ENCODE measurements around the gene TRIAP1.
A peak's percentile ranks its signal among the peaks of the same experiment; 100 is the strongest.
"Not testable (repeated sequence)": the region's sequence is repeated elsewhere in the genome, so short reads cannot be mapped to it uniquely, and the experiment has no call there.

The TRIAP1 gene

DNA sequence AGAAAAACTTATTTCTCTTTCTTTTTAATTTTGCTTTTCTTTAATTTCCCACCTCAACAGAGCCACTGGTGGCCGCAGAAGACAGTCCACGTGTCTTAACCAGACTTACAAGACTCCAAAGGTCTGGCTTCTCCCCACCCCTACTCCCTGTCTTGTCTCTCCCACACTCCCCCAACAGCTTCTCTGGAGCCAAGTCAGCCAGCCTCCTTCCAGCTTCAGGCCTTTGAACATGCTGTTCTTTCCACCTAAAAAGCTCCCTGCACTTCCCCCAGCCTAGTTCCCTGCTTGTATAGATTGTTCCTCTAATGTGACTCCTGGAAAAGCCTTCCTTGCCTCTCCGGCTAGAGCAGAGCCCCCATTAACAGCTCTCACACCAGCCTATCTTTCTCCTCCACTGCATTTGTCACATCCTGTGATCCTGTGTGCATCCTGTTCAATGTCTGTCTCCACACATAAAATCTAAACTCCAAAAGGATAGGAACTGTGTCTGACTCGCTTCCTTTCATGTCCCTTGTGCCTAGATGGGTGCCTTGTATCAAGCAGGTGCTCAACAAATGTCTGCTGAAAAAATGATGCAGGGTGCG lies 42.0 kb upstream of the TRIAP1 start:
- TF ChIP-seq, protein P1, sequence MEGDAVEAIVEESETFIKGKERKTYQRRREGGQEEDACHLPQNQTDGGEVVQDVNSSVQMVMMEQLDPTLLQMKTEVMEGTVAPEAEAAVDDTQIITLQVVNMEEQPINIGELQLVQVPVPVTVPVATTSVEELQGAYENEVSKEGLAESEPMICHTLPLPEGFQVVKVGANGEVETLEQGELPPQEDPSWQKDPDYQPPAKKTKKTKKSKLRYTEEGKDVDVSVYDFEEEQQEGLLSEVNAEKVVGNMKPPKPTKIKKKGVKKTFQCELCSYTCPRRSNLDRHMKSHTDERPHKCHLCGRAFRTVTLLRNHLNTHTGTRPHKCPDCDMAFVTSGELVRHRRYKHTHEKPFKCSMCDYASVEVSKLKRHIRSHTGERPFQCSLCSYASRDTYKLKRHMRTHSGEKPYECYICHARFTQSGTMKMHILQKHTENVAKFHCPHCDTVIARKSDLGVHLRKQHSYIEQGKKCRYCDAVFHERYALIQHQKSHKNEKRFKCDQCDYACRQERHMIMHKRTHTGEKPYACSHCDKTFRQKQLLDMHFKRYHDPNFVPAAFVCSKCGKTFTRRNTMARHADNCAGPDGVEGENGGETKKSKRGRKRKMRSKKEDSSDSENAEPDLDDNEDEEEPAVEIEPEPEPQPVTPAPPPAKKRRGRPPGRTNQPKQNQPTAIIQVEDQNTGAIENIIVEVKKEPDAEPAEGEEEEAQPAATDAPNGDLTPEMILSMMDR (IDR thresholded peaks at IDR 0.05; ENCODE audit: insufficient read depth, low read length, poor library complexity, severe bottlenecking) = no peak
- no peak for DNase-seq (ENCODE audit: extremely low read depth, insufficient read length)
- Histone ChIP-seq H3K36me3 (ENCODE audit: control insufficient read depth, insufficient read depth, low read length) (peaks cover 5% of the 10 kb centered on the region), H3K27me3 (replicated peaks; ENCODE audit: control insufficient read depth, insufficient read depth, low read length) (no peaks in the 10 kb centered on the region), H3K4me3 (replicated peaks; ENCODE audit: low read depth, low read length) (no peak overlapping the region)

DNA sequence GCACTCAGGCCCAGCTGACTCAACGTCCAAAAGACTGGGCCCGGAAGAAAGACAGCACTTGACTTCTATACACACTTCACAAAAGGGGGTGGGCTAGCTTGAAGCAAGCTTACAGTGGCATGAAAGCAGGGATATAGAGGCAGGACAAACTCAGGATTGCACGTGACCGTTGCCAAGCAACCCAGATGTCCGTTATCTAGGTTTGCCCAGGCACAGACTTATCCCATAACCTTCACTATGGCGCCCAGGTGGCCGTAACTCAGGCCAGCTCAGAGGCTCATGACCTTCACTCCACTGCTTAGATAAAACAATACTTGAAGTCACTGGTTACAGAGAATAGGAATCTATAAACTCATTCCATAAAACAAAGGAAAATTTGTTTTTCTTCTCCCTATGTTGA lies 41.4 kb upstream of the TRIAP1 start:
- H3K27me3 ChIP-seq (replicated peaks; ENCODE audit: control insufficient read depth, insufficient read depth, low read length); H3K36me3 ChIP-seq (ENCODE audit: control insufficient read depth, insufficient read depth, low read length); H3K4me3 ChIP-seq (replicated peaks; ENCODE audit: low read depth, low read length); DNase-seq (ENCODE audit: extremely low read depth, insufficient read length): not testable (repeated sequence)

DNA sequence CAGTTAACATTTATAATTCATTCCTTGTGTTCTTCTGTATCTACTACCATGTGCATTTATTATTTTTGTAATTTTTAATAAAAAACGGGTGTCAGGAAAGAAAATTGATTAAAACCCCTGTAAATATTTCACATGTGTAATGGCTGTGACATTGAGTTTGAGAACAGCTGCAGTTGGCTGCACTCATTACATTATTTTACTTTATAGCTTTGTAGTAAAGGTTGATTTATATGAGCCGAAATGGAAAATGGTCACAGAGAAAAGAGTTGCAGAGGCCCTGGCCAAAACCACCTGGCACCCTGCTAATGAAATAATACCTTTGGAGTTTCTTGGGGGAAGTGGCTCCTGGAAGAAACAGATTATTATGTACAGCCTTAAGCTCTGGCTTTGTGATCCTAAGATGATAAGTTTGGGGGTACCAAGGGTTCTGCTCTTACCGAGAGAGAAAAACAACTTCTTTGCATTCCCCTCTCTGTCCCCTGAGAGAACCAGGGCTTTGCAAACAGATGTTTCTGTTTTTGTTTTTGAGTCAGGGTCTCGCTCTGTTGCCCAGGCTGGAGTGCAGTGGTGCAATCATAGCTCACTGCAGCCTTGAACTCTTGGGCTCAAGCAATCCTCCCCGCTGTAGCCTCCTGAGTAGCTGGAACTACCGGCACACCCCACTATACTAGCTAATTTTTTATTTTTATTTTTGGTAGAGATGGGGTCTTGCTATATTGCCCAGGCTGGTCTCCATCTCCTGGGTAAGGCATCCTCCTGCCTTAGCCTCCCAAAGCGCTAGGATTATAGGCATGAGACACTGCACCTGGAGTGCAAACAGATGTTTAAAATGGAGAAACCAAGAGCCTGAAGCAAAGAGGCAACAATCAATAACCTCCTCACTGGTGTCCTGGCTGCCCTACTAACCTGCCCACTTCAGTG lies 40.0 kb upstream of the TRIAP1 start:
- TF ChIP-seq, protein P1 (IDR thresholded peaks at IDR 0.05; ENCODE audit: insufficient read depth, low read length, poor library complexity, severe bottlenecking) = no peak
- Histone ChIP-seq H3K4me3 (replicated peaks; ENCODE audit: low read depth, low read length) (no peak overlapping the region), H3K27me3 (replicated peaks; ENCODE audit: control insufficient read depth, insufficient read depth, low read length) (no peaks in the 10 kb centered on the region), H3K36me3 (ENCODE audit: control insufficient read depth, insufficient read depth, low read length) (peaks cover 2% of the 10 kb centered on the region)
- peak; percentile 31 for DNase-seq (ENCODE audit: extremely low read depth, insufficient read length)

DNA sequence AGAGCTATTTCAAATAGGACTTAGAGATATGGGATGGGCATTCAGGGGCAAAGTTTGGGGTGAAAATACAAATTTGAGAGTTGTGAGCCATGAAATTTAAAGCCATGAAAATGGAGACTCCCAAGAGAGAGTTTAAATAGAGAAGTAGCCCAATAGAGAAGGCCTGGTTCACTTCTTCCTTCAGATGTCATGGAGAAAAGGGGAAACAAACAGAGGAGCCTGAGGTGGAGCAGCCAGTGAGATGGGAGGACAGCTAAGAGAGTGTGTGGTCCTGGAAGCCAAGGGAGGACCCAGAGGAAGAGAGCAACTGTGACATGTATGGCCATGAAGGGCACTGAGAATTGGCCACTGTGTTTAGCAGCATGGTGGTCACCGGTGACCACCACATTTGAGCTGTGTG lies 37.4 kb upstream of the TRIAP1 start:
- Histone ChIP-seq H3K27me3 (replicated peaks; ENCODE audit: control insufficient read depth, insufficient read depth, low read length) (no peaks in the 10 kb centered on the region), H3K36me3 (ENCODE audit: control insufficient read depth, insufficient read depth, low read length) (no peaks in the 10 kb centered on the region; the same call in 1 of the 2 replicates), H3K4me3 (replicated peaks; ENCODE audit: low read depth, low read length) (no peak overlapping the region)
- TF ChIP-seq, protein P1 (IDR thresholded peaks at IDR 0.05; ENCODE audit: insufficient read depth, low read length, poor library complexity, severe bottlenecking) = no peak
- no peak for DNase-seq (ENCODE audit: extremely low read depth, insufficient read length)

DNA sequence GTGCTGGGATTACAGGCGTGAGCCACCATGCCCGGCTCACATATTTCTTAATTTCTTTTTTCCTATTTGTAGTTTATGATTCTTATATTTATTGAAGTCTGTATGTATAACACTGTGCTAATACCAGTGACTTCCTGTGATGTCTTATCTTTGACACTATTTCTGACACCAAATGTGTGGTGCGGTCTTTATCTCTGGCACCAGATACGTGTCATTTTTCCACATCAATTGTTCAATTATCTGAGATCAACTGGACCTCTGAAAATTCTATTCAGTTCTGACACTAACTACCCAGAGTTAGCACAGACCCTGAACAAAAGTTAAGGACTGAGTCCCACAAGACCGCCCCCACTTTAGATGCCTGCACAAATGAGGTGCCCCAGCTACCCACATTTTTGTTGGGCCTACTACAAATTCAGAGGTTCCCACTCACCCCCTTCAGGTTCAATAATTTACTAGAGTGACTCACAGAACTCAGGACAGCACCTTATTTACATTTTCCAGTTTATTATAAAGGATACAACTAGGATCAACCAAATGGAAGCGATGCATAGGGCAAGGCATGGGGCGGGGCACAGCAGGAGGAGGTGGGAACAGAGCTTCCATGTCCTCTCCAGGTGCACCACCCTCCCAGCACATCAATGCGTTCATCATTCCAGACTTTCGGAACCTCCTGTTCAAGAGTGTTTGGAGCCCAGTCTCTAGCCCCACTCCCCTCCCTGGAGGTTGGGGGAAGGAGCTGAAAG lies 35.0 kb upstream of the TRIAP1 start:
- TF ChIP-seq, protein P1 (IDR thresholded peaks at IDR 0.05; ENCODE audit: insufficient read depth, low read length, poor library complexity, severe bottlenecking) = no peak
- no peak for DNase-seq (ENCODE audit: extremely low read depth, insufficient read length)

DNA sequence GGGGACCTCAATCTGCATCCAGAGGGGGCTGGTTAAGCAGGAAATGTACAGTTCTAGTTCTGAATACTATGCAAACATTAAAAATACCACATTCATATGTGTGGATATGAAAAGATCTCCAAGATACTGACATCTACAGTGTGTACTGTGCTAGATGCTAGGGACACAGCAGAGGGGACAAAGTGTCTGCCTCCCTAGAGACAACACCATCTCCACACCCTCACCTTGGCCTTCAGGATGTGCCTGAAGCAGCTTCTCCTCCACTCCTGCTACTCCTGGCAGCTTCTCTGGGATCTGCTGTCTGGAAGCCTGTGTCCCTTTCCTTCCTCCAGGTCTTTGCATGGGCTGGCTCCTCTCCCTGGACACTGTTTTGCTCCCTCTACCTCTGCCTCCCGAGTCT lies 34.0 kb upstream of the TRIAP1 start:
- Histone ChIP-seq H3K36me3 (ENCODE audit: control insufficient read depth, insufficient read depth, low read length) (no peaks in the 10 kb centered on the region; the same call in 1 of the 2 replicates), H3K27me3 (replicated peaks; ENCODE audit: control insufficient read depth, insufficient read depth, low read length) (no peaks in the 10 kb centered on the region), H3K4me3 (replicated peaks; ENCODE audit: low read depth, low read length) (no peak overlapping the region)
- TF ChIP-seq, protein P1 (IDR thresholded peaks at IDR 0.05; ENCODE audit: insufficient read depth, low read length, poor library complexity, severe bottlenecking) = no peak
- DNase-seq (ENCODE audit: extremely low read depth, insufficient read length) = no peak

More for the DNA sequence above, 35.0 kb upstream of the TRIAP1 start:
- Histone ChIP-seq H3K36me3 (ENCODE audit: control insufficient read depth, insufficient read depth, low read length) (no peaks in the 10 kb centered on the region; the same call in 1 of the 2 replicates), H3K27me3 (replicated peaks; ENCODE audit: control insufficient read depth, insufficient read depth, low read length) (no peaks in the 10 kb centered on the region), H3K4me3 (replicated peaks; ENCODE audit: low read depth, low read length) (no peak overlapping the region)

All from GM06990 (cell line).